ENCODE data around the gene DYNLT2. TPM values are rescaled to one million over a fixed set of nuclear protein-coding genes. Genes with fewer than 3 reads are reported as not detected.

DYNLT2 gene
- total RNA-seq, 2 donors from 2014 or later, result 1.5 to 1.7 TPM

DNA sequence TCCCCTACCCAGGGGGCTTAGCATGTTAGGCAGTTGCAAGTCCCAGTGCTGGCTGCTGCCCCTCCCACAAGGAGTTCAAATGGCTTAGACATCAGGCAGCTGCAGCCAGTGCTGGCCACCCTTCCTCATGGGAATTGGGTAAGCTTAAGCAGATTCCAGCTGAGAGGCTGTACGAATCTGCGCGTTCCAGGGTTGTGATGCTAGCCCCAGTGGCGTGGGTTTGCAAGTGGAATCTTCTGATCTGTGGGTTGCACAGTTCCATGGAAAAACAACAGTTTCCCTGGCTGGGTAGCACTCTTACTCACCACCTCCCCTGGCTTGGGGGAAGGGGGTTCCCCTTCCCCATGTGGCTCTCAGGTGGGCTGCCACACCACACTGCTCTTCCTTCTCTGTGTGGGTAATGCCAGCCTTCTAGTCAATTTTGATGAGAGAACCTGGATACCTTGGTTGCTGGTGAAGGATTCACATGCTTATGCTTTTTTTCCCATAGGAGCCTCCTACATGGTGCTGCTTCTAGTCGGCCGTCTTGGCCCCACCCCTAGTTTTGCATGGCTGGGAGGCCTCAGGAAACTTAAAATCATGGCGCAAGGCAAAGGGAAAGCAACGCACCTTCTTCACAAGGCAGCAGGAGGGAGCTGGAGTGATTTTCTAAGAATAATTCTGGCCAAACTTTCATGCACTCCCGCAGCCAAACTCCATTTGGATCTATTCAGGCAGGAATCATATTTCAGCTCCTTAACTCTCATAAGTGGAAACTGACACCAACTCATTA, 13.0 kb downstream of the DYNLT2 start:
- peaks cover 1% of the 10 kb centered on the region for H3K9me3 Mint-ChIP-seq

DNA sequence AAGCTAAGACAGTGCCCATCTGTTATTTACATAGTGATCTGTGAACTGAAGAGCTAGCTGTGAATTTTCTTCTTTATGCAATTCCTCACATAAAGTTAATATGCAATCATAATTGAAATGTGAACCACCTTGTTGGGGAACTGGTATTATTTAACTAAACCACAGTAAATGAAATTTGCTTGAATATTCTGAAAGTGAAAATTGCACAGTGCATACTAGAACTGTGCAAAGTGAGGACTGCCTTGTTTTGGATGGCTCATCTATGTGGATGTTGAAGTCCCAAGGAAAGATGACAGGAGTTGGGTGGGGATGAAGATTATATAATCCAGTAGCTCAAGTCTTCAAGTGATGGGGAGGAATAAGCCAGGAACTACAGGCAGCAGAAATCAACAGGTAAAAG, 21.4 kb downstream of the DYNLT2 start:
- no peak overlapping the region for H3K9ac ChIP-seq (ENCODE audit: extremely low read depth, low read length, poor library complexity, severe bottlenecking)
- Mint-ChIP-seq H3K36me3 (ENCODE audit: low read depth) (no peaks in the 10 kb centered on the region), H3K4me3 (no peak overlapping the region), H3K4me1 (peaks cover 15% of the 10 kb centered on the region), H3K27me3 (ENCODE audit: insufficient read depth) (peaks cover 6% of the 10 kb centered on the region), H3K27ac (no peak overlapping the region), H3K9me3 (peaks cover 3% of the 10 kb centered on the region)
- no peaks in the 10 kb centered on the region for H3K36me3 ChIP-seq (ENCODE audit: control insufficient read depth, insufficient read depth, low read length)
- no peak overlapping the region for H3K4me3 ChIP-seq (ENCODE audit: low read length)
- H3K27ac ChIP-seq (ENCODE audit: low read depth, low read length), result no peak overlapping the region
- H3K4me1 ChIP-seq (ENCODE audit: control insufficient read depth, insufficient read depth, low read length), result peaks cover 2% of the 10 kb centered on the region
- no peaks in the 10 kb centered on the region for H3K27me3 ChIP-seq (ENCODE audit: control insufficient read depth, insufficient read depth, low read length, poor library complexity, severe bottlenecking)
- TF ChIP-seq, protein P1, sequence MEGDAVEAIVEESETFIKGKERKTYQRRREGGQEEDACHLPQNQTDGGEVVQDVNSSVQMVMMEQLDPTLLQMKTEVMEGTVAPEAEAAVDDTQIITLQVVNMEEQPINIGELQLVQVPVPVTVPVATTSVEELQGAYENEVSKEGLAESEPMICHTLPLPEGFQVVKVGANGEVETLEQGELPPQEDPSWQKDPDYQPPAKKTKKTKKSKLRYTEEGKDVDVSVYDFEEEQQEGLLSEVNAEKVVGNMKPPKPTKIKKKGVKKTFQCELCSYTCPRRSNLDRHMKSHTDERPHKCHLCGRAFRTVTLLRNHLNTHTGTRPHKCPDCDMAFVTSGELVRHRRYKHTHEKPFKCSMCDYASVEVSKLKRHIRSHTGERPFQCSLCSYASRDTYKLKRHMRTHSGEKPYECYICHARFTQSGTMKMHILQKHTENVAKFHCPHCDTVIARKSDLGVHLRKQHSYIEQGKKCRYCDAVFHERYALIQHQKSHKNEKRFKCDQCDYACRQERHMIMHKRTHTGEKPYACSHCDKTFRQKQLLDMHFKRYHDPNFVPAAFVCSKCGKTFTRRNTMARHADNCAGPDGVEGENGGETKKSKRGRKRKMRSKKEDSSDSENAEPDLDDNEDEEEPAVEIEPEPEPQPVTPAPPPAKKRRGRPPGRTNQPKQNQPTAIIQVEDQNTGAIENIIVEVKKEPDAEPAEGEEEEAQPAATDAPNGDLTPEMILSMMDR (conservative IDR thresholded peaks at IDR 0.05), result no peak
- no peaks in the 10 kb centered on the region for H3K9me3 ChIP-seq (ENCODE audit: control insufficient read depth, low read length)
- DNase-seq, result no peak

More for the DNA sequence above, 13.0 kb downstream of the DYNLT2 start:
- no peak for DNase-seq
- H3K4me3 ChIP-seq (ENCODE audit: low read length), result no peak overlapping the region
- Mint-ChIP-seq H3K27ac (no peak overlapping the region), H3K4me1 (peaks cover 2% of the 10 kb centered on the region), H3K36me3 (ENCODE audit: low read depth) (no peaks in the 10 kb centered on the region), H3K27me3 (ENCODE audit: insufficient read depth) (peaks cover 8% of the 10 kb centered on the region), H3K4me3 (no peak overlapping the region)
- no peak overlapping the region for H3K9ac ChIP-seq (ENCODE audit: extremely low read depth, low read length, poor library complexity, severe bottlenecking)
- no peak overlapping the region for H3K27ac ChIP-seq (ENCODE audit: low read depth, low read length)
- 87 to 91% methylated on average over 5 to 9 of the region's 9 CpGs for WGBS, 2 experiments (ENCODE audit: insufficient coverage in 1 of 2, insufficient read length in 1 of 2)
- H3K27me3 ChIP-seq (ENCODE audit: control insufficient read depth, insufficient read depth, low read length, poor library complexity, severe bottlenecking), result no peaks in the 10 kb centered on the region
- TF ChIP-seq, protein P1 (conservative IDR thresholded peaks at IDR 0.05), result no peak
- H3K36me3 ChIP-seq (ENCODE audit: control insufficient read depth, insufficient read depth, low read length), result no peaks in the 10 kb centered on the region
- no peaks in the 10 kb centered on the region for H3K4me1 ChIP-seq (ENCODE audit: control insufficient read depth, insufficient read depth, low read length)
- H3K9me3 ChIP-seq (ENCODE audit: control insufficient read depth, low read length), result no peaks in the 10 kb centered on the region

DNA sequence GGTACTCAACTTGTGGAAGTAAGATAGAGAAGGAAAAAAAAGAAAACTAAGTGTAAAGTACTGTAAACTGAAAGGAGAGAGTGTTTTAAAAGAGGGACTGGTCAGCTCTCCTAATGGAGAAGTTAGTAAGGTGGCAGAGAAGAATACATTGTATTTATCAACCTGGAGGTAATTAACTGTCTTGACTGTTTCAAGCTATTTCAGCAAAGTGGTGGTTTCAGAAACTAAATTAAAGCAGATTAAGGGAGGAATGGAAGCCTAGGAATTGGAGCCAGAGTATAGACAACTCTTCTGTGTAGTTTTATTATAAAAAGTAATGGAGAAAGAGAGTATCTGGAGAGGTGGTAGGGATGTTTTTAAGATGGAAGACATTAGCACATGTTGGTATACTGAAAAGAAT, 24.4 kb downstream of the DYNLT2 start:
- H3K36me3 Mint-ChIP-seq (ENCODE audit: low read depth), result no peaks in the 10 kb centered on the region
- no peak overlapping the region for H3K4me3 ChIP-seq (ENCODE audit: low read length)
- H3K36me3 ChIP-seq (ENCODE audit: control insufficient read depth, insufficient read depth, low read length), result no peaks in the 10 kb centered on the region
- H3K4me3 Mint-ChIP-seq, result no peak overlapping the region
- TF ChIP-seq, protein P1 (conservative IDR thresholded peaks at IDR 0.05), result no peak
- H3K4me1 Mint-ChIP-seq, result peaks cover 20% of the 10 kb centered on the region
- H3K27me3 Mint-ChIP-seq (ENCODE audit: insufficient read depth), result no peaks in the 10 kb centered on the region
- H3K27ac Mint-ChIP-seq, result no peak overlapping the region
- no peak overlapping the region for H3K9ac ChIP-seq (ENCODE audit: extremely low read depth, low read length, poor library complexity, severe bottlenecking)
- no peak for DNase-seq
- no peaks in the 10 kb centered on the region for H3K9me3 ChIP-seq (ENCODE audit: control insufficient read depth, low read length)
- no peak overlapping the region for H3K27ac ChIP-seq (ENCODE audit: low read depth, low read length)
- H3K9me3 Mint-ChIP-seq, result no peaks in the 10 kb centered on the region
- peaks cover 2% of the 10 kb centered on the region for H3K4me1 ChIP-seq (ENCODE audit: control insufficient read depth, insufficient read depth, low read length)
- no peaks in the 10 kb centered on the region for H3K27me3 ChIP-seq (ENCODE audit: control insufficient read depth, insufficient read depth, low read length, poor library complexity, severe bottlenecking)
